ENCODE results near the gene PFDN4.

PFDN4 gene

GRCh38 chr20:54200487-54201267, 7.2 kb upstream of the PFDN4 start:
- no peak for DNase-seq (ENCODE audit: low read depth in 2 of 2)

GRCh38 chr20:54201268-54201846, 6.5 kb upstream of the PFDN4 start:
- DNase-seq (ENCODE audit: low read depth in 2 of 2) = no peak

- no peak for DNase-seq (ENCODE audit: low read depth in 2 of 2)
Observed at GRCh38 chr20:54203281-54203680, 4.6 kb upstream of the PFDN4 start.

GRCh38 chr20:54204063-54204462, 3.8 kb upstream of the PFDN4 start:
- DNase-seq (ENCODE audit: low read depth in 2 of 2) = no peak

GRCh38 chr20:54204481-54204880, 3.4 kb upstream of the PFDN4 start:
- no peak for DNase-seq (ENCODE audit: low read depth in 2 of 2)

GRCh38 chr20:54205450-54205849, 2.4 kb upstream of the PFDN4 start:
- no peak for DNase-seq (ENCODE audit: low read depth in 2 of 2)

- DNase-seq (ENCODE audit: low read depth in 2 of 2) = no peak
Observed at GRCh38 chr20:54207053-54207742, 689 bp upstream of the PFDN4 start.

- DNase-seq (ENCODE audit: low read depth in 2 of 2) = no peak
Observed at GRCh38 chr20:54208548-54209176, 775 bp downstream of the PFDN4 start.

- DNase-seq (ENCODE audit: low read depth in 2 of 2) = no peak
Observed at GRCh38 chr20:54209216-54209813, 1.4 kb downstream of the PFDN4 start.

- peak; percentile 83 to 84 for DNase-seq (ENCODE audit: low read depth in 2 of 2)
Observed at GRCh38 chr20:54212226-54212625, 4.3 kb downstream of the PFDN4 start.

GRCh38 chr20:54212871-54213270, 5.0 kb downstream of the PFDN4 start:
- no peak for DNase-seq (ENCODE audit: low read depth in 2 of 2)

- DNase-seq (ENCODE audit: low read depth in 2 of 2) = no peak
Observed at GRCh38 chr20:54214566-54214965, 6.7 kb downstream of the PFDN4 start.

GRCh38 chr20:54215157-54215789, 7.4 kb downstream of the PFDN4 start:
- DNase-seq (ENCODE audit: low read depth in 2 of 2) = no peak

GRCh38 chr20:54217762-54218161, 9.9 kb downstream of the PFDN4 start:
- no peak for DNase-seq (ENCODE audit: low read depth in 2 of 2)

GRCh38 chr20:54218470-54218869, 10.6 kb downstream of the PFDN4 start:
- no peak for DNase-seq (ENCODE audit: low read depth in 2 of 2)

GRCh38 chr20:54219751-54220426, 12.0 kb downstream of the PFDN4 start:
- DNase-seq (ENCODE audit: low read depth in 2 of 2) = no peak

GRCh38 chr20:54220722-54221121, 12.8 kb downstream of the PFDN4 start:
- DNase-seq (ENCODE audit: low read depth in 2 of 2) = no peak

- DNase-seq (ENCODE audit: low read depth in 2 of 2) = no peak
Observed at GRCh38 chr20:54221353-54221752, 13.5 kb downstream of the PFDN4 start.

GRCh38 chr20:54221996-54222890, 14.4 kb downstream of the PFDN4 start:
- no peak for DNase-seq (ENCODE audit: low read depth in 2 of 2)

GRCh38 chr20:54223285-54223684, 15.4 kb downstream of the PFDN4 start:
- no peak for DNase-seq (ENCODE audit: low read depth in 2 of 2)

Data from fibroblast of skin of left biceps (primary cell).